ENCODE data around the gene CATSPERB.
"Not testable (repeated sequence)": the region's sequence is repeated elsewhere in the genome, so short reads cannot be mapped to it uniquely, and the experiment has no call there.

CATSPERB gene

GRCh38 chr14:91669867-91670266, 62.0 kb downstream of the CATSPERB start:
- Mint-ChIP-seq H3K4me3 (no peak overlapping the region), H3K36me3 (peaks cover 13% of the 10 kb centered on the region), H3K27ac (no peak overlapping the region), H3K27me3 (no peaks in the 10 kb centered on the region), H3K4me1 (ENCODE audit: low read depth) (no peaks in the 10 kb centered on the region), H3K9me3 (ENCODE audit: low read depth) (no peaks in the 10 kb centered on the region)

- not testable (repeated sequence) for H3K4me3 Mint-ChIP-seq; H3K27me3 Mint-ChIP-seq; H3K9me3 Mint-ChIP-seq (ENCODE audit: low read depth); H3K4me1 Mint-ChIP-seq (ENCODE audit: low read depth); H3K27ac Mint-ChIP-seq
- H3K36me3 Mint-ChIP-seq, result peaks cover 16% of the 10 kb centered on the region
Observed at GRCh38 chr14:91667101-91667500, 64.8 kb downstream of the CATSPERB start.

- Mint-ChIP-seq H3K9me3 (ENCODE audit: low read depth) (no peaks in the 10 kb centered on the region), H3K4me3 (no peak overlapping the region), H3K27ac (no peak overlapping the region), H3K27me3 (no peaks in the 10 kb centered on the region), H3K4me1 (ENCODE audit: low read depth) (no peaks in the 10 kb centered on the region), H3K36me3 (peaks cover 19% of the 10 kb centered on the region)
Observed at GRCh38 chr14:91660790-91661189, 71.1 kb downstream of the CATSPERB start.

- no peak overlapping the region for H3K27ac Mint-ChIP-seq
Observed at GRCh38 chr14:91654836-91655235, 77.0 kb downstream of the CATSPERB start.

GRCh38 chr14:91653451-91653850, 78.4 kb downstream of the CATSPERB start:
- Mint-ChIP-seq H3K9me3 (ENCODE audit: low read depth) (no peaks in the 10 kb centered on the region), H3K4me1 (ENCODE audit: low read depth) (peaks cover 8% of the 10 kb centered on the region), H3K4me3 (no peak overlapping the region), H3K27ac (no peak overlapping the region), H3K27me3 (no peaks in the 10 kb centered on the region), H3K36me3 (peaks cover 14% of the 10 kb centered on the region)

More at GRCh38 chr14:91654836-91655235, 77.0 kb downstream of the CATSPERB start:
- H3K36me3 Mint-ChIP-seq, result peaks cover 14% of the 10 kb centered on the region
- H3K4me3 Mint-ChIP-seq, result no peak overlapping the region
- no peaks in the 10 kb centered on the region for H3K9me3 Mint-ChIP-seq (ENCODE audit: low read depth)
- no peaks in the 10 kb centered on the region for H3K27me3 Mint-ChIP-seq
- H3K4me1 Mint-ChIP-seq (ENCODE audit: low read depth), result peaks cover 8% of the 10 kb centered on the region

- H3K9me3 Mint-ChIP-seq (ENCODE audit: low read depth), result no peaks in the 10 kb centered on the region
- peaks cover 7% of the 10 kb centered on the region for H3K36me3 Mint-ChIP-seq
- no peak overlapping the region for H3K27ac Mint-ChIP-seq
- peaks cover 5% of the 10 kb centered on the region for H3K4me1 Mint-ChIP-seq (ENCODE audit: low read depth)
- H3K27me3 Mint-ChIP-seq, result peaks cover 3% of the 10 kb centered on the region
- no peak overlapping the region for H3K4me3 Mint-ChIP-seq
Observed at GRCh38 chr14:91649930-91650329, 82.0 kb downstream of the CATSPERB start.

GRCh38 chr14:91647856-91648255, 84.0 kb downstream of the CATSPERB start:
- no peaks in the 10 kb centered on the region for H3K4me1 Mint-ChIP-seq (ENCODE audit: low read depth)
- no peaks in the 10 kb centered on the region for H3K9me3 Mint-ChIP-seq (ENCODE audit: low read depth)
- peaks cover 7% of the 10 kb centered on the region for H3K36me3 Mint-ChIP-seq
- H3K27ac Mint-ChIP-seq, result no peak overlapping the region
- H3K27me3 Mint-ChIP-seq, result peaks cover 3% of the 10 kb centered on the region
- no peak overlapping the region for H3K4me3 Mint-ChIP-seq

- no peaks in the 10 kb centered on the region for H3K4me1 Mint-ChIP-seq (ENCODE audit: low read depth)
- no peaks in the 10 kb centered on the region for H3K27me3 Mint-ChIP-seq
- no peaks in the 10 kb centered on the region for H3K9me3 Mint-ChIP-seq (ENCODE audit: low read depth)
- no peak overlapping the region for H3K27ac Mint-ChIP-seq
- H3K36me3 Mint-ChIP-seq, result no peaks in the 10 kb centered on the region
- no peak overlapping the region for H3K4me3 Mint-ChIP-seq
Observed at GRCh38 chr14:91636604-91637003, 95.3 kb downstream of the CATSPERB start.

GRCh38 chr14:91624757-91625156, 107.1 kb downstream of the CATSPERB start:
- Mint-ChIP-seq H3K4me3 (no peak overlapping the region), H3K9me3 (ENCODE audit: low read depth) (no peaks in the 10 kb centered on the region), H3K4me1 (ENCODE audit: low read depth) (no peaks in the 10 kb centered on the region), H3K27me3 (peaks cover 2% of the 10 kb centered on the region), H3K27ac (no peak overlapping the region), H3K36me3 (peaks cover 12% of the 10 kb centered on the region)

GRCh38 chr14:91614187-91614586, 117.7 kb downstream of the CATSPERB start:
- H3K36me3 Mint-ChIP-seq, result no peaks in the 10 kb centered on the region
- H3K4me1 Mint-ChIP-seq (ENCODE audit: low read depth), result no peaks in the 10 kb centered on the region
- no peak overlapping the region for H3K27ac Mint-ChIP-seq
- H3K9me3 Mint-ChIP-seq (ENCODE audit: low read depth), result no peaks in the 10 kb centered on the region
- no peaks in the 10 kb centered on the region for H3K27me3 Mint-ChIP-seq
- no peak overlapping the region for H3K4me3 Mint-ChIP-seq

- Mint-ChIP-seq H3K27ac (no peak overlapping the region), H3K27me3 (no peaks in the 10 kb centered on the region), H3K36me3 (no peaks in the 10 kb centered on the region), H3K4me1 (ENCODE audit: low read depth) (no peaks in the 10 kb centered on the region), H3K4me3 (no peak overlapping the region), H3K9me3 (ENCODE audit: low read depth) (no peaks in the 10 kb centered on the region)
Observed at GRCh38 chr14:91613459-91614112, 118.3 kb downstream of the CATSPERB start.

- no peaks in the 10 kb centered on the region for H3K9me3 Mint-ChIP-seq (ENCODE audit: low read depth)
- H3K4me1 Mint-ChIP-seq (ENCODE audit: low read depth), result no peaks in the 10 kb centered on the region
- no peaks in the 10 kb centered on the region for H3K27me3 Mint-ChIP-seq
- H3K36me3 Mint-ChIP-seq, result no peaks in the 10 kb centered on the region
- H3K27ac Mint-ChIP-seq, result no peak overlapping the region
- no peak overlapping the region for H3K4me3 Mint-ChIP-seq
Observed at GRCh38 chr14:91611528-91611927, 120.4 kb downstream of the CATSPERB start.

GRCh38 chr14:91609161-91609560, 122.7 kb downstream of the CATSPERB start:
- H3K27ac Mint-ChIP-seq, result no peak overlapping the region
- H3K36me3 Mint-ChIP-seq, result peaks cover 2% of the 10 kb centered on the region
- H3K27me3 Mint-ChIP-seq, result no peaks in the 10 kb centered on the region
- H3K4me3 Mint-ChIP-seq, result no peak overlapping the region
- H3K9me3 Mint-ChIP-seq (ENCODE audit: low read depth), result no peaks in the 10 kb centered on the region
- no peaks in the 10 kb centered on the region for H3K4me1 Mint-ChIP-seq (ENCODE audit: low read depth)

GRCh38 chr14:91607322-91608047, 124.4 kb downstream of the CATSPERB start:
- no peak overlapping the region for H3K27ac Mint-ChIP-seq
- no peaks in the 10 kb centered on the region for H3K27me3 Mint-ChIP-seq
- H3K36me3 Mint-ChIP-seq, result peaks cover 2% of the 10 kb centered on the region
- no peaks in the 10 kb centered on the region for H3K9me3 Mint-ChIP-seq (ENCODE audit: low read depth)
- no peaks in the 10 kb centered on the region for H3K4me1 Mint-ChIP-seq (ENCODE audit: low read depth)
- no peak overlapping the region for H3K4me3 Mint-ChIP-seq

GRCh38 chr14:91606851-91607250, 125.0 kb downstream of the CATSPERB start:
- Mint-ChIP-seq H3K4me1 (ENCODE audit: low read depth) (no peaks in the 10 kb centered on the region), H3K9me3 (ENCODE audit: low read depth) (no peaks in the 10 kb centered on the region), H3K27ac (no peak overlapping the region), H3K4me3 (no peak overlapping the region), H3K27me3 (no peaks in the 10 kb centered on the region), H3K36me3 (peaks cover 2% of the 10 kb centered on the region)

GRCh38 chr14:91604611-91605010, 127.3 kb downstream of the CATSPERB start:
- H3K27ac Mint-ChIP-seq; H3K9me3 Mint-ChIP-seq (ENCODE audit: low read depth); H3K27me3 Mint-ChIP-seq; H3K4me3 Mint-ChIP-seq; H3K36me3 Mint-ChIP-seq; H3K4me1 Mint-ChIP-seq (ENCODE audit: low read depth): not testable (repeated sequence)
